Naive thymus-derived CD4-positive, alpha-beta T cell (primary cell): Measurements from ENCODE around the gene KCNAB1. TPM values are rescaled to one million over a fixed set of nuclear protein-coding genes. Genes with fewer than 3 reads are reported as not detected.

Source experiments
- ATAC-seq: fragments of 150-1000 bp; cut with Tn5 transposase; 2 replicates; pipeline ENCODE4 v1.10.0; 2021; ENCODE audit warnings: mild to moderate bottlenecking, moderate library complexity
- CTCF ChIA-PET: fragments of 350-600 bp; sonication (Branson Sonifier 250); formaldehyde crosslinking; loops from one replicate; lab custom pipeline; 2021; ENCODE audit warnings: antibody characterized with exemption; lab: Charles Lee
- POLR2A ChIA-PET: fragments of 350-600 bp; sonication (Branson Sonifier 250); formaldehyde crosslinking; loops from one replicate; lab custom pipeline; 2021; ENCODE audit warnings: antibody characterized with exemption, inconsistent platforms; lab: Charles Lee
- DNase-seq, 9 donors: peaks; one replicate each; pipeline versions ENCODE4 v3.0.0 to v3.0.0-alpha.2; 2020 to 2022; ENCODE audit warnings: mixed read lengths in 1 of 9
- H3K27ac ChIP-seq: one replicate; pipeline ENCODE4 v1.7.0; 2013; ENCODE audit warnings: mild to moderate bottlenecking, low read depth, low read length, moderate library complexity
- H3K27me3 ChIP-seq, 2 donors: one replicate each; pipeline ENCODE4 v1.7.0; 2013; ENCODE audit warnings: low read length in 2 of 2, mild to moderate bottlenecking in 2 of 2, moderate library complexity in 2 of 2; ENCODE audit not compliant: control insufficient read depth in 2 of 2, insufficient read depth in 2 of 2
- H3K36me3 ChIP-seq, 3 experiments: 1 replicate in 2 of 3; 2 replicates in 1 of 3; pipeline ENCODE4 v1.7.0; 2013; ENCODE audit warnings: low read length in 3 of 3, mild to moderate bottlenecking in 3 of 3, moderate library complexity in 1 of 3; ENCODE audit not compliant: insufficient read depth in 3 of 3, control insufficient read depth in 2 of 3
- H3K4me1 ChIP-seq, 2 donors: one replicate each; pipeline ENCODE4 v1.7.0; 2013; ENCODE audit warnings: low read length in 2 of 2, mild to moderate bottlenecking in 2 of 2, moderate library complexity in 1 of 2; ENCODE audit not compliant: control insufficient read depth in 2 of 2, insufficient read depth in 2 of 2
- H3K4me3 ChIP-seq: 2 replicates; pipeline ENCODE4 v1.7.0; 2013; ENCODE audit warnings: mild to moderate bottlenecking, low read length
- H3K9me3 ChIP-seq, 3 experiments: 1 replicate in 2 of 3; 2 replicates in 1 of 3; pipeline ENCODE4 v1.7.0; 2013; ENCODE audit warnings: low read length in 3 of 3; ENCODE audit not compliant: control insufficient read depth in 2 of 3
- H3K27ac Mint-ChIP-seq, 9 donors: one replicate each; pipeline ENCODE4 v1.8.0; 2020 to 2022; ENCODE audit warnings: mixed read lengths in 9 of 9, mild to moderate bottlenecking in 8 of 9, moderate library complexity in 5 of 9, inconsistent platforms in 2 of 9
- H3K27me3 Mint-ChIP-seq, 5 donors: one replicate each; pipeline ENCODE4 v1.8.0; 2021 to 2022; ENCODE audit warnings: mixed read lengths in 5 of 5, mild to moderate bottlenecking in 1 of 5
- H3K36me3 Mint-ChIP-seq, 5 donors: one replicate each; pipeline ENCODE4 v1.8.0; 2020 to 2022; ENCODE audit warnings: mixed read lengths in 5 of 5, mild to moderate bottlenecking in 3 of 5, inconsistent platforms in 1 of 5
- H3K4me1 Mint-ChIP-seq, 7 donors: one replicate each; pipeline ENCODE4 v1.8.0; 2020 to 2022; ENCODE audit warnings: mixed read lengths in 7 of 7, mild to moderate bottlenecking in 3 of 7, inconsistent platforms in 1 of 7
- H3K4me3 Mint-ChIP-seq, 10 donors: one replicate each; pipeline ENCODE4 v1.8.0; 2020 to 2022; ENCODE audit warnings: mild to moderate bottlenecking in 10 of 10, mixed read lengths in 10 of 10, moderate library complexity in 6 of 10, inconsistent platforms in 2 of 10
- H3K9me3 Mint-ChIP-seq, 11 donors: one replicate each; pipeline ENCODE4 v1.8.0; 2020 to 2022; ENCODE audit warnings: mixed read lengths in 11 of 11, mild to moderate bottlenecking in 4 of 11, inconsistent platforms in 1 of 11, moderate library complexity in 1 of 11
- intact Hi-C, 2 donors: fragments of 100-400 bp; cut with micrococcal nuclease; formaldehyde crosslinking; loops; one replicate each; pipeline ENCODE4 v1.15.1; 2023
- polyA plus RNA-seq, 2 donors: library from polyadenylated mRNA; unstranded; fragments of 300-500 nt; fragmentation: Illumina TruSeq; gene quantifications; one replicate each; pipeline ENCODE4 v1.2.3, GENCODE V29; 2021
- total RNA-seq, 6 experiments: library from RNA in 5 of 6; stranded (reverse) in 5 of 6; gene quantifications; 1 replicate in 5 of 6; 2 replicates in 1 of 6; pipeline ENCODE4 v1.2.3 and lab custom pipeline; 2021 to 2026

KCNAB1 gene
- total and polyA plus RNA-seq, 7 experiments from 2014 or later, result 0.09 to 0.17 TPM; not detected in 5

DNA sequence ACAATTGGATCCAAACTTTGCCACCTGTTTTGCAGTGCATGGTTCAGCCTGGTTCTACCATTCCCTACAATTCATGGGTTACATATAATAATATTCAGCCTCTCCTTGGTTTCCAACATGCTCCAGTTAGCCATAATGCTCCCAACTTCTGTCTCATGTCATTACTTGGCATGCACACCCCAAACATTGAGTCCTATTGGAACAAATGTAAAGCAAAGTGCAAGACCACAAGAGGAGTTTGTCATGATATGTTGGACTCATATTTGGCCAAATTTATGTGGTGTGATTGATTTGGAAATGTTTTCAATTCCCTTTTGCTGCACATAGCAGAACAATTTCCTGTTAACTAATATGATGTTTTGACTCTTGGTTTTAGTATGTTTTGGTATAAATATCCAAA, 50.2 kb downstream of the KCNAB1 start:
- Histone ChIP-seq H3K4me1 (no peaks in the 10 kb centered on the region), H3K4me3 (no peak overlapping the region), H3K27me3 (no peaks in the 10 kb centered on the region), H3K27ac (no peak overlapping the region), H3K36me3 (no peaks in the 10 kb centered on the region), H3K9me3 (no peaks in the 10 kb centered on the region)
- Mint-ChIP-seq H3K9me3 (no peaks in the 10 kb centered on the region), H3K4me3 (no peak overlapping the region), H3K27me3 (peaks cover 4 to 27% (median 15%) of the 10 kb centered on the region in 5 donors), H3K36me3 (no peaks in the 10 kb centered on the region), H3K4me1 (no peaks in the 10 kb centered on the region), H3K27ac (no peak overlapping the region)
- intact Hi-C loops, result no loop called here
- DNase-seq, result no peak
- CTCF ChIA-PET, result no interaction called here
- POLR2A ChIA-PET, result no interaction called here
- ATAC-seq, result no peak

DNA sequence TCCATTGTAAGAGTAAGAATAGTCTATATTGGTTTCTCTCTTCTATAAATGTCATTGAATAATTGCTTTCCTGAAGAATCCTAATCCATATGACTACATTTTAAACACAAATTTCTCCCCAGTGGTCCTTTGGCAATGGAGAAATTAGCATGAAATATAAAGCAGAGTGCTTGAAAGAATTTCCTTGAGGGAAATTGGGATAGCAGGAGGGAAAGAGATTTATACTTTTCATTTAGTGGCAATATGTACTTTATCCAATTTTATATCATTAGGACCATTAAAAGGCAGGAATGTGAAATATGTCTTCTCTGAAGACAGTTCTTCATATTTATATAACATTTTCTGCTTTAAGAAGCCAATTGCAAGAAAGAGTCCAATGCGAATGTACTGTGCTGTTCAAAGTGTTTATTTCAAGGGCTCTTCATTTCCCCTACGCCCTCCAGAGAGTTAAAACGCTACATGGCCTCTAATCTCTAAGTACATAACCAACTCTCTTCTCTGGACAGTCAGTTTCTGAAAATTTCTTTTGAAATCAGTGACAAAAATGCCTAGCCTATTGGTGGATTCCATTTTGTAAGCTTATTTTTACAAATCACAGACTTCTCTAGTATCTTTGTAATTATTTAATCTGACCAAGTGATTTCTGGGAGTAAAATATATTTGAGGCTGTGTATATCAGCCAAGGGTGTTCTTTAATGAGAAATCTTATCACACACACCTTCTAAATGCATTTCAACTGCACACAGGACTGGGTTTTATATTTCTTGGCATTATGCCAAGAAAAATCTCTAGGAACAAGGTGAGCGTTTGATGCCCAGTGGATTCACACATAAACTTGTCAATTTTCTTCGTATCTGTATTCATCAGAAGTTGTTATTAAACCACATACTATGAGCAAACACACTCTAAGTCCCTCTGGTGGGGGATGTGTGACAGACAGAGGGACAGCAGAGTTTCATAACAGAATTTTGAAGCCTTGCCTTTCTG, 51.2 kb downstream of the KCNAB1 start:
- H3K9me3 ChIP-seq, result no peaks in the 10 kb centered on the region
- Mint-ChIP-seq H3K9me3 (no peaks in the 10 kb centered on the region), H3K4me3 (no peak overlapping the region), H3K27ac (no peak overlapping the region), H3K36me3 (no peaks in the 10 kb centered on the region), H3K27me3 (peaks cover 4 to 27% (median 15%) of the 10 kb centered on the region in 5 donors), H3K4me1 (no peaks in the 10 kb centered on the region)
- H3K27me3 ChIP-seq, result no peaks in the 10 kb centered on the region
- intact Hi-C loops, result no loop called here
- no peak overlapping the region for H3K27ac ChIP-seq
- DNase-seq (no peak), ATAC-seq (no peak)
- H3K4me1 ChIP-seq, result no peaks in the 10 kb centered on the region
- ChIA-PET CTCF (no interaction called here), POLR2A (interaction anchor here (0.7 kb wide), 1 partner anchor 26 kb away, joined by 3 read pairs; no protein-coding TSS in a partner anchor)
- H3K36me3 ChIP-seq, result no peaks in the 10 kb centered on the region
- no peak overlapping the region for H3K4me3 ChIP-seq

DNA sequence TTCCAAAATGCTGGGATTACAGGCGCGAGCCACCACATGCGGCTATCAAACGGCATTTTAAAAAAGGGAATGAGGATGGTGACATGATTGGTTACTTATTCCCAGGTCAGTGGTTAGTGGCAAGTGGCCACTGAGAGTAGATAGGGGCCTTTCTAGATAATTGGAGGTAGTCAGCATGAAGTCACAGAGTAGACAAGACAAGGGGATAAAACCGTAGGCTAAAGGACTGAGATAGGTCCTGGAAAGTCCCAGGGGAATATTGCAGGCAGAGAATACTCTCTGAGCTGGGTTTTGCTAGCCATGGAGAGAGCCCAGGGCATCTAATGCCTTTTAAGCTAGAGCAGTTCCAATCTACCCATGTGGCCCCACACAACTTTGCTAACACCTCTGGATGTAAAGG, 52.2 kb downstream of the KCNAB1 start:
- ChIA-PET POLR2A (interaction anchor here (0.7 kb wide), 1 partner anchor 27 kb away, joined by 3 read pairs; no protein-coding TSS in a partner anchor), CTCF (no interaction called here)
- ATAC-seq, result no peak
- Mint-ChIP-seq H3K4me1 (no peaks in the 10 kb centered on the region), H3K27ac (no peak overlapping the region), H3K36me3 (no peaks in the 10 kb centered on the region), H3K9me3 (no peaks in the 10 kb centered on the region), H3K27me3 (peaks cover 4 to 27% (median 12%) of the 10 kb centered on the region in 5 donors), H3K4me3 (no peak overlapping the region)
- Histone ChIP-seq H3K27ac (no peak overlapping the region), H3K27me3 (no peaks in the 10 kb centered on the region), H3K36me3 (no peaks in the 10 kb centered on the region), H3K4me1 (no peaks in the 10 kb centered on the region), H3K9me3 (no peaks in the 10 kb centered on the region), H3K4me3 (no peak overlapping the region)
- intact Hi-C loops, result no loop called here
- no peak for DNase-seq

DNA sequence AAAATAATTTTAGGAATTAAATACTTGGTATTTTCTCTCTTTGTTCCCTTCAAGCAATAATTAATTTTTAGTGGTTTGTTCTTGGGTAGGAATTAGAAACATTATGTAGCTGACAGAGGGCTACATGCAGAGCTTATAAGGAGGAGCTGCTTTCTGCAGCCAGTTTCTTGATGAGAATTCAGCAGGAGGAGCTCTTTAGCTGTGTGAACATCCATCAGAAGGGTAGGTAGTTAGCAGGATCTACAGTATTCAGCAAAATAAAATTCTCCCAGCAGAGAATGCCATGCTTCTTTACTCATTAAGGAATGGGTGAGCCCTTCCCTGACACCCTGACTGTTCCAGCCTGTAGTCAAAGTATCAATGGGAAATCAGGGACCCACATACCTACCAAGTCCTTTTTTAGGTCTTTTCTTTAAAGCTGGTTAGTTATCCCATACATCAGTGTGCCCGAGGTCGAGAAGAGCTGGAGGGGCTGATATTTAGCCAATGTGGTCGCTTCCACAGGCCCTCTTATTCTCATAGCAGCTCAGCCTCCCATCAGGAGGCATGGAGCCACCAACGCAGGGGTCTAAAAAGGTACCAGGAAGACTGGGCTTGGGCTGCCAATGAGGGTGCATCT, 54.0 kb downstream of the KCNAB1 start:
- Histone ChIP-seq H3K27ac (no peak overlapping the region), H3K27me3 (no peaks in the 10 kb centered on the region), H3K36me3 (no peaks in the 10 kb centered on the region), H3K4me3 (no peak overlapping the region), H3K4me1 (no peaks in the 10 kb centered on the region), H3K9me3 (no peaks in the 10 kb centered on the region)
- peaks cover 4 to 27% (median 12%) of the 10 kb centered on the region in 5 donors for H3K27me3 Mint-ChIP-seq
- no peaks in the 10 kb centered on the region for H3K36me3 Mint-ChIP-seq
- no peak overlapping the region for H3K4me3 Mint-ChIP-seq
- ChIA-PET POLR2A (no interaction called here), CTCF (interaction anchor here (0.7 kb wide), 1 partner anchor 335 kb away, joined by 3 read pairs; no protein-coding TSS in a partner anchor)
- no peaks in the 10 kb centered on the region for H3K4me1 Mint-ChIP-seq
- DNase-seq (no peak), ATAC-seq (no peak)
- H3K9me3 Mint-ChIP-seq, result no peaks in the 10 kb centered on the region
- intact Hi-C loops, result no loop called here
- H3K27ac Mint-ChIP-seq, result no peak overlapping the region

DNA sequence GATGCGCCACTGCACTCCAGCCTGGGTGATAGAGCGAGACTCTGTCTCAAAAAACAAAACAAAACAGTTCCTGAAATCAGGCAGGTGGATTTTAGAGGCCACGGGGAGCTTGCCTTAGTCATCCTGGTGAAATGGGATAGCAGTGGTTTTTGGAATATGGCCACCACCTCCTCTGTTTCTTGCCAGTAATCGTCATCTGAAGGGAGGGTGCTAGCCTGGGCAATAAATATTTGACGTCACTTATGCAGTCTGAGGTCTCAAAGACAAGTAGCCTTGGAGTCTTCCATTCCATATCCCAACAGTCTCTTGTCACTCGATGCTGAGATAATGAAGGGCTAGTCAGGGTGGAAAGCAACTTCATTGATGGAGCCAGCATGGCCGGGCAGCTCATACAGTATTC, 55.2 kb downstream of the KCNAB1 start:
- no peak overlapping the region for H3K4me3 Mint-ChIP-seq
- CTCF ChIA-PET, result interaction anchor here (0.6 kb wide), 1 partner anchor 13 kb away, joined by 3 read pairs; no protein-coding TSS in a partner anchor
- H3K4me1 Mint-ChIP-seq, result no peaks in the 10 kb centered on the region
- no peak overlapping the region for H3K4me3 ChIP-seq
- H3K27me3 Mint-ChIP-seq, result peaks cover 0 to 17% (median 6%) of the 10 kb centered on the region in 5 donors
- H3K27me3 ChIP-seq, result no peaks in the 10 kb centered on the region
- DNase-seq (no peak), ATAC-seq (no peak)
- no peaks in the 10 kb centered on the region for H3K9me3 Mint-ChIP-seq
- H3K4me1 ChIP-seq, result no peaks in the 10 kb centered on the region
- no peaks in the 10 kb centered on the region for H3K36me3 ChIP-seq
- POLR2A ChIA-PET, result no interaction called here
- no peak overlapping the region for H3K27ac ChIP-seq
- intact Hi-C loops, result no loop called here
- no peak overlapping the region for H3K27ac Mint-ChIP-seq
- no peaks in the 10 kb centered on the region for H3K9me3 ChIP-seq
- no peaks in the 10 kb centered on the region for H3K36me3 Mint-ChIP-seq

DNA sequence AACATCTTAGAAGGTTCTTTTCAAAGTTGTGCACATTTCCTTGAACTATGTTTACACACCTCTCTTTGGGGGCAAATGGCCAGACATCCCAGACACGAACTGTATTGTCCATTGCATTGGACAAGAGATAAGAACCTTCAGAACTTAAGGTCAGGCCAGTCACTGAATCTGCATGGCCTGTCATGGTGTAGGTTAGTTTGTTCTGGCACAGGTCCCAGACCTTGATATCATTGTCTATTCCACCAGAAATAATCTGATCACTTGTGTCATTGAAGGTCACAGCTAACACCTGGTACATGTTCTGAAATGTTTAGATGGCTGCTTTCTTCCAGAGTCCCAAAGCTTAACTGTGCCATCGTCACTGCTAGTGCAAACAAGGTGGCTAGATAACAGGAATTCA, 55.7 kb downstream of the KCNAB1 start:
- no peak for DNase-seq
- Mint-ChIP-seq H3K36me3 (no peaks in the 10 kb centered on the region), H3K9me3 (no peaks in the 10 kb centered on the region), H3K4me1 (no peaks in the 10 kb centered on the region), H3K4me3 (no peak overlapping the region), H3K27me3 (peaks cover 0 to 17% (median 6%) of the 10 kb centered on the region in 5 donors), H3K27ac (no peak overlapping the region)
- no peaks in the 10 kb centered on the region for H3K36me3 ChIP-seq
- H3K27me3 ChIP-seq, result no peaks in the 10 kb centered on the region
- H3K27ac ChIP-seq, result no peak overlapping the region
- H3K4me1 ChIP-seq, result no peaks in the 10 kb centered on the region
- POLR2A ChIA-PET, result no interaction called here
- CTCF ChIA-PET, result no interaction called here
- H3K9me3 ChIP-seq, result no peaks in the 10 kb centered on the region
- H3K4me3 ChIP-seq, result no peak overlapping the region
- no peak for ATAC-seq
- intact Hi-C loops, result no loop called here
